Pancreas (tissue), 10 donors: Measurements from ENCODE around the gene TMED7. TPM values are rescaled to one million over a fixed set of nuclear protein-coding genes. Genes with fewer than 3 reads are reported as not detected.

ENCODE experiments used
- ATAC-seq, 4 donors: fragments of 200-7000 bp; cut with Tn5 transposase; one replicate each; pipeline versions ENCODE4 v1.8.0 to v1.9.1; 2020; ENCODE audit warnings: mild to moderate bottlenecking in 4 of 4, moderate library complexity in 4 of 4
- DNase-seq, 6 donors: peaks; one replicate each; pipeline ENCODE4 v3.0.0-alpha.2; 2020
- FAIRE-seq: peaks from 2 replicates; lab custom pipeline; 2012; peaks lifted over from hg19 to GRCh38; lab: Jason Lieb, UNC
- H3K27ac ChIP-seq, 4 donors: fragments of 200-600 bp; sonication (generic); 1 replicate in 3 of 4; 2 replicates in 1 of 4; pipeline versions ENCODE4 v1.5.0 to v1.8.0; 2020
- H3K27me3 ChIP-seq, 4 donors: fragments of 200-600 bp; one replicate each; pipeline ENCODE4 v1.8.0; 2021
- H3K36me3 ChIP-seq, 3 donors: fragments of 200-600 bp; sonication (generic) in 1 of 3; one replicate each; pipeline versions ENCODE4 v1.5.0 to v1.8.0; 2020 to 2021
- H3K4me1 ChIP-seq, 3 donors: fragments of 200-600 bp; one replicate each; pipeline ENCODE4 v1.8.0; 2021
- H3K4me3 ChIP-seq, 4 donors: fragments of 200-600 bp; sonication (generic) in 2 of 4; one replicate each; pipeline versions ENCODE4 v1.5.0 to v1.8.0; 2020 to 2021
- H3K9me3 ChIP-seq, 4 donors: fragments of 200-600 bp; one replicate each; pipeline ENCODE4 v1.8.0; 2021
- CTCF ChIP-seq, 4 donors: fragments of 200-600 bp; sonication (generic) in 3 of 4; IDR thresholded peaks; one replicate each; pipeline versions ENCODE4 v1.5.0 to v1.8.0; 2021; ENCODE audit warnings: antibody characterized with exemption in 4 of 4
- WGBS, 2 donors: extraction: QIAGEN DNeasy Blood & Tissue Kit; methylation state at CpG; one replicate each; pipeline ENCODE4 v1.1.7; 2013; 5-methylcytosine and 5-hydroxymethylcytosine counted together
- intact Hi-C, 3 donors: fragments of 100-400 bp; cut with DNase I; formaldehyde crosslinking; loops; one replicate each; pipeline versions ENCODE4 v1.11.1 to v1.14.2; 2022
- polyA plus RNA-seq, 2 donors: library from polyadenylated mRNA; stranded (reverse); fragments of 200-250 nt; gene quantifications; one replicate each; pipeline ENCODE4 v1.2.3, GENCODE V29; 2013
- total RNA-seq, 6 donors: library from RNA; stranded (reverse); fragmentation: NEBNext Ultra II Directional in 4 of 6; extraction: Animal tissue kit (Norgen Biotek cat#: 25700) in 4 of 6; gene quantifications; one replicate each; pipeline versions ENCODE4 v1.2.1 to v1.2.4, GENCODE V29; 2021 to 2023
- donor health status: healthy with polysubstance abuse.
- donor health status: DM: no; HTN: no; CAD: no; lungs with moderate emphysema.
- donor health status: DM: no; HTN: no; CAD: no.
- donor health status: control.
- donor health status: control.
- donor health status: Bipolar disorder and iron deficiency.
- donor health status: DM: yes; HTN: yes; CAD: no.
- donor health status: DM: no; HTN: no; CAD: no.
- donor health status: DM: no; HTN: no; CAD: no.
- donor health status: DM: yes; HTN: yes; CAD: no.

Gene TMED7
- total and polyA plus RNA-seq, 8 donors: 8.2 to 71.3 (median 51.2) TPM

DNA sequence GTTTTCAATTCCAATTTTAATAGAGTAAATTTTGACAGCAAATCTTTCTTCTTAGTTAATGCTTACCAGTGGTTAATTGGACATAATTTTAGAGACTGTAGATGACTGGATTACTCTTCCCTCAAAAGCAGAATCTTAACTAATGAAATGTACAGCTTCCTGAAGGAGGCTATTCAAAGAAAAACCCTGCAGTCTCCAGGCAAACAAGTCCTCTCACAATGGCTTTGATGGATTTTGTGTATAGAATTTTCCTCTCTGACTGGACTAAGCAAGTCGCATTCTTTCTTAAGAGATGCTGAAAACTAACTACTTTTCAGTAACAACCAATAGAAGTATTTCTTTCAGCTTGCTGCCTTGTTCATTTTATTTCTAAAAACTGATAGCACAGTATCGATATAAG, 35.7 kb upstream of the TMED7 start:
- intact Hi-C loops: no loop called here
- no peak for ATAC-seq

DNA sequence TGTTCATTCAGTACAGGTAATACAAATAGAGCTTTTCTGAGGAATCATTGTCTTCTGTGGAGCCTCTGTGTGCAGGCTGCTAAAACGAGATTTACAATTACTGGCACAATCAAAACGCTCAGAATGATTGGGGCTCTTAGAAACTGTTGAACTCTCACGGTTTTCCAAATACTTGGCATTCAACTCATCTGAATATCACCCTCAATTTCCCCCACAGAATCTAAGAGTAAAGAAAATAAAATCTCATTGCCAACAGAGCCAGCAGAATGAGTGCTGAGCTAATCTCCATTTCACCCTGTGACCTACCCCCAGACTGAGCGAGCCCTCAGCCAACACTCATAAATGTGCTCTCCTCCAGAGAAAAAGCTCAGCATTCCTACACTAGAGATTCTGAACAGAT, 35.3 kb upstream of the TMED7 start:
- Histone ChIP-seq H3K9me3 (no peaks in the 10 kb centered on the region), H3K36me3 (no peaks in the 10 kb centered on the region), H3K4me1 (no peaks in the 10 kb centered on the region), H3K27ac (no peak overlapping the region), H3K27me3 (peaks cover 0 to 3% (median 0%) of the 10 kb centered on the region in 4 donors), H3K4me3 (no peak overlapping the region)
- intact Hi-C loops: no loop called here
- FAIRE-seq (no peak), ATAC-seq (peak in 1 of 4 donors; percentile 51), DNase-seq (no peak)
- TF ChIP-seq CTCF (IDR thresholded peaks at IDR 0.05): no peak
- 26 to 28% methylated on average over 4 of the region's 4 CpGs for WGBS, 2 donors

More for the DNA sequence above, 35.7 kb upstream of the TMED7 start:
- no peaks in the 10 kb centered on the region for H3K9me3 ChIP-seq
- 78 to 81% methylated on average over 2 of the region's 2 CpGs for WGBS, 2 donors
- DNase-seq: no peak
- H3K36me3 ChIP-seq: no peaks in the 10 kb centered on the region
- H3K4me3 ChIP-seq: no peak overlapping the region
- H3K4me1 ChIP-seq: no peaks in the 10 kb centered on the region
- TF ChIP-seq CTCF (IDR thresholded peaks at IDR 0.05): no peak
- H3K27me3 ChIP-seq: peaks cover 0 to 3% (median 0%) of the 10 kb centered on the region in 4 donors
- H3K27ac ChIP-seq: no peak overlapping the region
- FAIRE-seq: no peak

GRCh38 chr5:115657881-115658233, 32.0 kb upstream of the TMED7 start:
- no peaks in the 10 kb centered on the region for H3K9me3 ChIP-seq
- H3K27me3 ChIP-seq: peaks cover 0 to 3% (median 0%) of the 10 kb centered on the region in 4 donors
- ATAC-seq (no peak), DNase-seq (no peak), FAIRE-seq (no peak)
- H3K4me3 ChIP-seq: no peak overlapping the region
- H3K4me1 ChIP-seq: no peaks in the 10 kb centered on the region
- H3K27ac ChIP-seq: no peak overlapping the region
- no peaks in the 10 kb centered on the region for H3K36me3 ChIP-seq
- intact Hi-C loops: no loop called here
- TF ChIP-seq CTCF (IDR thresholded peaks at IDR 0.05): no peak
- WGBS, 2 donors: 76 to 79% methylated on average over 2 of the region's 2 CpGs

- H3K9me3 ChIP-seq: no peaks in the 10 kb centered on the region
- H3K36me3 ChIP-seq: no peaks in the 10 kb centered on the region
- FAIRE-seq (no peak), ATAC-seq (no peak), DNase-seq (no peak)
- H3K27me3 ChIP-seq: peaks cover 0 to 3% (median 0%) of the 10 kb centered on the region in 4 donors
- H3K27ac ChIP-seq: no peak overlapping the region
- intact Hi-C loops: no loop called here
- H3K4me1 ChIP-seq: no peaks in the 10 kb centered on the region
- 78 to 91% methylated on average over 2 of the region's 2 CpGs for WGBS, 2 donors
- H3K4me3 ChIP-seq: no peak overlapping the region
- no peak for TF ChIP-seq CTCF (IDR thresholded peaks at IDR 0.05)
Observed at GRCh38 chr5:115657125-115657880, 31.5 kb upstream of the TMED7 start.

- intact Hi-C loops: no loop called here
- 77 to 78% methylated on average over 1 of the region's 1 CpG for WGBS, 2 donors
- DNase-seq (no peak), ATAC-seq (no peak), FAIRE-seq (no peak)
- no peak overlapping the region for H3K27ac ChIP-seq
- no peaks in the 10 kb centered on the region for H3K4me1 ChIP-seq
- TF ChIP-seq CTCF (IDR thresholded peaks at IDR 0.05): no peak
- no peak overlapping the region for H3K4me3 ChIP-seq
- H3K9me3 ChIP-seq: no peaks in the 10 kb centered on the region
- H3K36me3 ChIP-seq: no peaks in the 10 kb centered on the region
- H3K27me3 ChIP-seq: peaks cover 0 to 3% (median 0%) of the 10 kb centered on the region in 4 donors
Observed at GRCh38 chr5:115656404-115656803, 30.6 kb upstream of the TMED7 start.
